H9 (cell line): ENCODE data around the gene PTPRJ. TPM values are rescaled to one million over a fixed set of nuclear protein-coding genes. Genes with fewer than 3 reads are reported as not detected.

ENCODE experiments used
- DNase-seq: peaks from one replicate; pipeline ENCODE4 v3.0.0-alpha.2; 2017
- H2AFZ ChIP-seq: one replicate; pipeline ENCODE4 v1.6.1; 2013; ENCODE audit warnings: mild to moderate bottlenecking, low read length, control low read depth, moderate library complexity
- H2AK5ac ChIP-seq: 2 replicates; pipeline ENCODE4 v1.6.1; 2013; ENCODE audit warnings: low read length, control low read depth, mixed read lengths; ENCODE audit not compliant: insufficient read length
- H2BK120ac ChIP-seq: one replicate; pipeline ENCODE4 v1.6.1; 2013; ENCODE audit warnings: low read depth, mild to moderate bottlenecking, low read length, control low read depth, inconsistent platforms; ENCODE audit not compliant: poor library complexity, severe bottlenecking
- H2BK12ac ChIP-seq: 2 replicates; pipeline ENCODE4 v1.6.1; 2013; ENCODE audit warnings: low read length, control low read depth, mixed read lengths, low read depth; ENCODE audit not compliant: insufficient read length
- H2BK15ac ChIP-seq: 2 replicates; pipeline ENCODE4 v1.6.1; 2013; ENCODE audit warnings: low read depth, low read length, control low read depth
- H2BK20ac ChIP-seq: one replicate; pipeline ENCODE4 v1.6.1; 2013; ENCODE audit warnings: low read depth, mild to moderate bottlenecking, low read length, control low read depth, inconsistent platforms; ENCODE audit not compliant: poor library complexity, severe bottlenecking
- H2BK5ac ChIP-seq: 2 replicates; pipeline ENCODE4 v1.6.1; 2013; ENCODE audit warnings: low read length, control low read depth, mixed read lengths; ENCODE audit not compliant: insufficient read length
- H3K14ac ChIP-seq: 2 replicates; pipeline ENCODE4 v1.6.1; 2013; ENCODE audit warnings: low read length, control low read depth; ENCODE audit not compliant: insufficient read depth
- H3K18ac ChIP-seq: 2 replicates; pipeline ENCODE4 v1.6.1; 2013; ENCODE audit warnings: low read depth, mild to moderate bottlenecking, mixed read lengths, low read length, control low read depth; ENCODE audit not compliant: insufficient read length
- H3K23ac ChIP-seq: 2 replicates; pipeline ENCODE4 v1.6.1; 2013; ENCODE audit warnings: low read length, control low read depth, mixed read lengths, low read depth; ENCODE audit not compliant: insufficient read length
- H3K23me2 ChIP-seq: 2 replicates; pipeline ENCODE4 v1.6.1; 2013; ENCODE audit warnings: low read depth, mild to moderate bottlenecking, mixed read lengths, low read length, control low read depth; ENCODE audit not compliant: insufficient read length, poor library complexity, severe bottlenecking
- H3K27ac ChIP-seq: 2 replicates; pipeline ENCODE4 v1.5.1; 2013; ENCODE audit warnings: low read length, control low read depth, mixed read lengths, low read depth; ENCODE audit not compliant: insufficient read length
- H3K27me3 ChIP-seq: 2 replicates; pipeline ENCODE4 v1.6.1; 2013; ENCODE audit warnings: low read length, control low read depth, inconsistent platforms; ENCODE audit not compliant: insufficient read depth
- H3K4ac ChIP-seq: 2 replicates; pipeline ENCODE4 v1.6.1; 2013; ENCODE audit warnings: low read depth, mild to moderate bottlenecking, control low read depth, inconsistent platforms, low read length, moderate library complexity
- H3K4me1 ChIP-seq: 2 replicates; pipeline ENCODE4 v1.6.1; 2013; ENCODE audit warnings: low read length, control low read depth, inconsistent platforms; ENCODE audit not compliant: insufficient read depth
- H3K4me2 ChIP-seq: 2 replicates; pipeline ENCODE4 v1.6.1; 2013; ENCODE audit warnings: low read length, control low read depth, mixed read lengths; ENCODE audit not compliant: insufficient read length, insufficient read depth
- H3K56ac ChIP-seq: 2 replicates; pipeline ENCODE4 v1.6.1; 2013; ENCODE audit warnings: low read depth, mild to moderate bottlenecking, mixed read lengths, low read length, control low read depth; ENCODE audit not compliant: insufficient read length
- H3K79me1 ChIP-seq: 2 replicates; pipeline ENCODE4 v1.6.1; 2013; ENCODE audit warnings: low read depth, mild to moderate bottlenecking, moderate library complexity, low read length, control low read depth, inconsistent platforms; ENCODE audit not compliant: insufficient read depth, poor library complexity, severe bottlenecking
- H3K79me2 ChIP-seq: 2 replicates; pipeline ENCODE4 v1.6.1; 2013; ENCODE audit warnings: low read length, control low read depth, inconsistent platforms; ENCODE audit not compliant: insufficient read depth
- H3K9ac ChIP-seq: 2 replicates; pipeline ENCODE4 v1.6.1; 2013; ENCODE audit warnings: low read length, control low read depth, mixed read lengths; ENCODE audit not compliant: insufficient read length; ENCODE audit errors: extremely low read depth
- H3K9me3 ChIP-seq: one replicate; pipeline ENCODE4 v1.6.1; 2013; ENCODE audit warnings: low read depth, low read length, inconsistent platforms; ENCODE audit not compliant: control insufficient read depth
- H3T11ph ChIP-seq: one replicate; pipeline ENCODE4 v1.6.1; 2013; ENCODE audit warnings: mild to moderate bottlenecking, low read length, control low read depth, inconsistent platforms
- H4K20me1 ChIP-seq: one replicate; pipeline ENCODE4 v1.6.1; 2013; ENCODE audit not compliant: control insufficient read depth, insufficient read length, insufficient read depth
- H4K5ac ChIP-seq: 2 replicates; pipeline ENCODE4 v1.6.1; 2013; ENCODE audit warnings: low read depth, mild to moderate bottlenecking, mixed read lengths, low read length, control low read depth; ENCODE audit not compliant: insufficient read length
- H4K8ac ChIP-seq: replicated peaks from 2 replicates; pipeline ENCODE4 v1.6.1; 2013; ENCODE audit warnings: low read length, control low read depth, mixed read lengths, low read depth; ENCODE audit not compliant: insufficient read length
- H4K91ac ChIP-seq: 2 replicates; pipeline ENCODE4 v1.6.1; 2013; ENCODE audit warnings: low read depth, mild to moderate bottlenecking, moderate library complexity, mixed read lengths, low read length, control low read depth; ENCODE audit not compliant: insufficient read length
- H3K27ac Mint-ChIP-seq, 3 experiments: 2 replicates in 2 of 3; 3 replicates in 1 of 3; pipeline ENCODE4 v1.8.0; 2020 to 2021; ENCODE audit warnings: mixed read lengths in 3 of 3, mild to moderate bottlenecking in 1 of 3, moderate library complexity in 1 of 3
- H3K27me3 Mint-ChIP-seq: 2 replicates; pipeline ENCODE4 v1.8.0; 2021; ENCODE audit warnings: low read depth, mild to moderate bottlenecking, moderate library complexity, mixed read lengths
- H3K36me3 Mint-ChIP-seq, 3 experiments: 2 replicates in 2 of 3; 3 replicates in 1 of 3; pipeline ENCODE4 v1.8.0; 2020 to 2021; ENCODE audit warnings: low read depth in 3 of 3, mixed read lengths in 3 of 3; ENCODE audit not compliant: insufficient read depth in 1 of 3
- H3K4me1 Mint-ChIP-seq, 2 experiments: 2 replicates each; pipeline ENCODE4 v1.8.0; 2020; ENCODE audit warnings: mixed read lengths in 2 of 2
- H3K4me3 Mint-ChIP-seq, 2 experiments: 2 replicates in 1 of 2; 3 replicates in 1 of 2; pipeline ENCODE4 v1.8.0; 2020 to 2021; ENCODE audit warnings: mild to moderate bottlenecking in 2 of 2, mixed read lengths in 2 of 2, moderate library complexity in 1 of 2
- H3K9me3 Mint-ChIP-seq, 2 experiments: 2 replicates in 1 of 2; 3 replicates in 1 of 2; pipeline ENCODE4 v1.8.0; 2020; ENCODE audit warnings: mild to moderate bottlenecking in 2 of 2, mixed read lengths in 2 of 2, moderate library complexity in 1 of 2
- CTCF ChIP-seq: fragments of 200-600 bp; sonication (generic); conservative IDR thresholded peaks from 3 replicates; pipeline ENCODE4 v1.8.0; 2021; ENCODE audit warnings: antibody characterized with exemption, mild to moderate bottlenecking
- whole genome bisulfite sequencing: extraction: QIAGEN DNeasy Blood & Tissue Kit; methylation state at CpG from one replicate; pipeline ENCODE4 v1.1.7; 2013; ENCODE audit warnings: missing lambda C conversion rate, low lambda C conversion rate, mixed read lengths; ENCODE audit not compliant: insufficient read length; ENCODE audit errors: extremely low coverage; 5-methylcytosine and 5-hydroxymethylcytosine counted together
- total RNA-seq: library from RNA; stranded (reverse); gene quantifications from 2 replicates; pipeline ENCODE4 v1.2.1, GENCODE V29; 2021

PTPRJ gene
- total RNA-seq, 1 experiment from 2014 or later, result 10.6 TPM

- H3K27ac Mint-ChIP-seq, result no peak overlapping the region; a peak in 1 of 7 replicates
- H2AK5ac ChIP-seq, result no peak overlapping the region
- no peak overlapping the region for H2BK120ac ChIP-seq
- no peak overlapping the region for H3K27ac ChIP-seq
- H3K36me3 Mint-ChIP-seq, result no peaks in the 10 kb centered on the region
- no peak overlapping the region for H4K8ac ChIP-seq
- no peaks in the 10 kb centered on the region for H3K23me2 ChIP-seq
- WGBS, result no CpG with 5 or more reads among the region's 4 CpGs
- TF ChIP-seq CTCF, result no peak
- no peak overlapping the region for H3K4me2 ChIP-seq
- no peak overlapping the region for H2BK5ac ChIP-seq
- no peak overlapping the region for H3K9ac ChIP-seq
- no peak overlapping the region for H2AFZ ChIP-seq
- H3K27me3 Mint-ChIP-seq, result no peaks in the 10 kb centered on the region
- H3K4me3 Mint-ChIP-seq, result no peak overlapping the region
- no peaks in the 10 kb centered on the region for H3K27me3 ChIP-seq
- H3K4ac ChIP-seq, result no peak overlapping the region
- no peaks in the 10 kb centered on the region for H3K9me3 ChIP-seq
- no peak overlapping the region for H3K23ac ChIP-seq
- H2BK20ac ChIP-seq, result no peak overlapping the region
- H3K9me3 Mint-ChIP-seq, result no peaks in the 10 kb centered on the region; a peak in 1 of 5 replicates
- H3K14ac ChIP-seq, result no peak overlapping the region
- no peak overlapping the region for H2BK15ac ChIP-seq
- H3K79me2 ChIP-seq, result no peaks in the 10 kb centered on the region
- peaks cover 34 to 37% of the 10 kb centered on the region in 2 experiments for H3K4me1 Mint-ChIP-seq
- H3K79me1 ChIP-seq, result no peaks in the 10 kb centered on the region
- H3K56ac ChIP-seq, result no peak overlapping the region
- no peak overlapping the region for H3K18ac ChIP-seq
- H4K91ac ChIP-seq, result no peak overlapping the region
- no peak overlapping the region for H2BK12ac ChIP-seq
- no peaks in the 10 kb centered on the region for H4K20me1 ChIP-seq
- no peak for DNase-seq
- H3K4me1 ChIP-seq, result peaks cover 6% of the 10 kb centered on the region; the same call in 1 of the 2 replicates
- H4K5ac ChIP-seq, result no peak overlapping the region
- no peak overlapping the region for H3T11ph ChIP-seq
Observed at GRCh38 chr11:48008951-48009270, 28.6 kb downstream of the PTPRJ start.
